Lower leg skin (tissue), 4 donors: ENCODE measurements around the gene VSTM2L. TPM values are rescaled to one million over a fixed set of nuclear protein-coding genes. Genes with fewer than 3 reads are reported as not detected.

Experiments used
- DNase-seq, 2 donors: peaks; one replicate each; pipeline ENCODE4 v3.0.0-alpha.2; 2019; ENCODE audit warnings: low spot score in 2 of 2
- H3K4me3 ChIP-seq: fragments of 200-600 bp; sonication (generic); 2 replicates; pipeline ENCODE4 v1.5.1; 2017; ENCODE audit warnings: mild to moderate bottlenecking, low read depth; ENCODE audit not compliant: poor library complexity, severe bottlenecking
- POLR2A ChIP-seq, 2 donors: fragments of 450-650 bp; IDR thresholded peaks; one replicate each; pipeline ENCODE4 v1.6.1; 2016 to 2017; ENCODE audit warnings: antibody characterized with exemption in 2 of 2, mild to moderate bottlenecking in 1 of 2, moderate library complexity in 1 of 2
- WGBS, 2 donors: methylation state at CpG; one replicate each; pipeline ENCODE4 v1.1.5; 2018; 5-methylcytosine and 5-hydroxymethylcytosine counted together
- intact Hi-C: fragments of 100-400 bp; cut with DNase I; formaldehyde crosslinking; loops from one replicate; pipeline ENCODE4 v1.15.0; 2023; ENCODE audit warnings: low total_unique reads
- total RNA-seq, 4 donors: library from RNA; depleted of rRNA; stranded (reverse); fragments of >200 nt; gene quantifications; one replicate each; pipeline ENCODE4 v1.1.0, GENCODE V29; 2016
- TF ChIP-seq, protein P1 (sequence below), 3 donors: fragments of 450-650 bp; IDR thresholded peaks; one replicate each; pipeline ENCODE4 v1.5.1; 2016; ENCODE audit warnings: antibody characterized with exemption in 3 of 3, mild to moderate bottlenecking in 3 of 3, moderate library complexity in 2 of 3

VSTM2L gene
- total RNA-seq, 4 donors from 2014 or later: 0.64 to 15.9 (median 3.9) TPM

DNA sequence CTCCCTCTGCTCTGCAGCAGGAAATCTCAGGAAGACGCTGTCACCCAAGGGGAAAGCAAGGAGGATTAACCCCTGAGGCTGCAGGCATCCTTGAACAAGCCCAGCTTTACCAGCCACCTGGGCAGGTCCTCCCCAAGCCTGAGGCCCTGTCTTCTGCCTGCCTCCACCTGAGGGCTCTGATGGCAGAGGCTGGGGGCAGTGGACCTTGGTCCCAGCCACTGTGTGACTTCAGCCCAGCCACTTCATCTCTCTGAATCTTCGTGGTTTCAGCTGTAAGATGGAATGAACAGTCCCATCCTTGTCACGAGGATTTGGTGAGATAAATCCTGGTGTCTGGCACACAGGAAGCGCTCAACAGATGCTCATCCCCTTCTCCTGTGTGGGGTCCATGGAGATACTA lies 8.5 kb upstream of the VSTM2L start:
- intact Hi-C loops: no loop called here
- TF ChIP-seq, protein P1, sequence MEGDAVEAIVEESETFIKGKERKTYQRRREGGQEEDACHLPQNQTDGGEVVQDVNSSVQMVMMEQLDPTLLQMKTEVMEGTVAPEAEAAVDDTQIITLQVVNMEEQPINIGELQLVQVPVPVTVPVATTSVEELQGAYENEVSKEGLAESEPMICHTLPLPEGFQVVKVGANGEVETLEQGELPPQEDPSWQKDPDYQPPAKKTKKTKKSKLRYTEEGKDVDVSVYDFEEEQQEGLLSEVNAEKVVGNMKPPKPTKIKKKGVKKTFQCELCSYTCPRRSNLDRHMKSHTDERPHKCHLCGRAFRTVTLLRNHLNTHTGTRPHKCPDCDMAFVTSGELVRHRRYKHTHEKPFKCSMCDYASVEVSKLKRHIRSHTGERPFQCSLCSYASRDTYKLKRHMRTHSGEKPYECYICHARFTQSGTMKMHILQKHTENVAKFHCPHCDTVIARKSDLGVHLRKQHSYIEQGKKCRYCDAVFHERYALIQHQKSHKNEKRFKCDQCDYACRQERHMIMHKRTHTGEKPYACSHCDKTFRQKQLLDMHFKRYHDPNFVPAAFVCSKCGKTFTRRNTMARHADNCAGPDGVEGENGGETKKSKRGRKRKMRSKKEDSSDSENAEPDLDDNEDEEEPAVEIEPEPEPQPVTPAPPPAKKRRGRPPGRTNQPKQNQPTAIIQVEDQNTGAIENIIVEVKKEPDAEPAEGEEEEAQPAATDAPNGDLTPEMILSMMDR (IDR thresholded peaks at IDR 0.05): no peak
- no peak for TF ChIP-seq POLR2A (IDR thresholded peaks at IDR 0.05)
- WGBS, 2 donors: 71 to 83% methylated on average over 4 of the region's 4 CpGs
- H3K4me3 ChIP-seq: no peak overlapping the region
- no peak for DNase-seq

DNA sequence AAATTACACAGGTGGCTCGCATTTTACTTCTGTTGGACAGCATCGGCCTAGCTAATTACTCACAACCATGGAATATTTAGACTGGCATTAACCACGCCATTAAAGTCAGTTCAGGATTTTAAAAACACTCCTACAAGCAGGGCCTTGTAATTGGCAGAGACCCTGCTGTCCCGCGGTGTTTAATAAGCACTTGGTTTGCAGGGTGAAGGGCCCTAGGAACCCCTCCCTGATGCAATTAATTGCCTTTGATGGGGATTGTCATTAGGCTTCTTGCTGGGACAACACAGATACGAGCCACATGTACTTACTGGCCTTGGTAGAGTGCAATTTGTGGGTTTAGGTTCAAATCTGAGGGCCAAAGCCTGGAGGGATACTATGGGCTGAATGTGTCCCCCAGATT lies 7.8 kb upstream of the VSTM2L start:
- intact Hi-C loops: no loop called here
- TF ChIP-seq, protein P1 (IDR thresholded peaks at IDR 0.05): no peak
- WGBS, 2 donors: 88 to 90% methylated on average over 6 of the region's 6 CpGs
- no peak for DNase-seq
- no peak overlapping the region for H3K4me3 ChIP-seq

DNA sequence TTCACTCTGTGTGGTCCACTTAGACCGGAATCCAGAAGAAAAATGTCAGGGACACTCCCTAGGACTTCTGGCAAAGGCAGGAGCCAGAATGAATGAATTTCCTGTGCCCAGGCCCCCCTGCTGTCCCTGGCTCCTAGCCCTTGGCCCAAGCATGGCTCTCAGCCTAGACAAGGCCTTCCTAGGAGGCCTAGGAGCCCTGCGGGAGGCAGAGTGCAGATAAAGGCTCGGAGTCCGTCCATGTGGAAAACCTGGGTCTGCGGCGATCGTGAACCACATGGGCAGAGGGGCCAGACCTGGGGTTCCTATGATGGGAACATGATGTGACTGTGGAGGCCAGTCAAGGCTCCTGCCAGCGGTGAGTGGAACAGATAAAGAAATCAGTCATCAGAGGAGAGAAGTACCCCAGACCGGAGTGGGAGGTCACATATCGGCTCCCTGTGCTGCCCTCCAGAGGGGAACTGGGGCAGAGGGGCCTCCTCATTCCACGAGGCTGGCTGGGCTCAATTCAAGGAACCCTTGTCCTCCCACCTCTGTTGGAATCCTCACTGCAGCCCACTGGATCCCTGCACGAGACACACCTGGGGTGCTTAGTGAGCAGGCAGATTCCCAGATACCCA lies 5.9 kb upstream of the VSTM2L start:
- DNase-seq: no peak
- intact Hi-C loops: no loop called here
- WGBS, 2 donors: 72 to 75% methylated on average over 12 of the region's 12 CpGs
- TF ChIP-seq POLR2A (IDR thresholded peaks at IDR 0.05): no peak
- TF ChIP-seq, protein P1 (IDR thresholded peaks at IDR 0.05): no peak
- no peak overlapping the region for H3K4me3 ChIP-seq

DNA sequence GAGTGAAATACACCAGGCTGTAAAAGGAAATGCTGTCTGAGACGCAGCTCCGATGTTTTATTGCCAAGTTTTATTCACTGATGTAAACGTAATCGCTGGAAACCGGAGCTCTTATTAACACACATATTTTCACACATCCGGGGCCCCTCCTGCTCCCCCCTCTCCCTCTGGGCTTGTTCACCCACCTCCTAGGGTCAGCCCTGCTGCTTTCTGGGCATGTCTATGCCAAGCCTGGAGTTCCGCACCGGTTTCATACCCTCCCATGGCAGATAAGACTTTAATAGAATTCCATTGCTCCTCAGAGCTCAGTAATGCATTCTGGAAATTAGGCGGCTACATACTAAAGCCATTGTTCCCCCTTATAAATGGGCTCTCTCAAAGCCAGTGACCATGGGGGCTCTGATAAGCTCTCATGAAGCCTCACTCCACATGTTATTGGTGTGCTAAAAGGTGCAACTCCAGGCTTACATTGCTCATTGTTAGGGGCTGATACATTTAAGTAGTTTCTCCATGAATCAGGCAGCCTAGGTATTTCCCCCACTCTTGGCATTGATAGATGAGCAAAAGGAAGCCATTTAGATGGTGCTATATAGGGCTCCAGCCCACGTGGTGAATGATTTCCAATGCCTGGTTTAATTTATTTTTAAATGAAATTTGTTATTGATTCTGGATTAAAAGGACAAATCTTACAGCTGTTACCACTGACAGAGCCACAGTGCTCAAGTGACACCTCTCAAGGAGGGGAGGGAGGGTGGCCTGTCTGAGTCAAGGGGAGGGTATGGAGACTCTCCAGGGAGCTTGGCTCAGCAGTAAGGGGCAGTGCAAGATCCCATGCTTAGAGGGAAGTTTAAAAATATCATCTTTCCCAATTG lies 4.5 kb upstream of the VSTM2L start:
- H3K4me3 ChIP-seq: no peak overlapping the region
- 36 to 49% methylated on average over 10 of the region's 10 CpGs for WGBS, 2 donors
- no peak for DNase-seq
- intact Hi-C loops: no loop called here
- TF ChIP-seq, protein P1 (IDR thresholded peaks at IDR 0.05): no peak
- no peak for TF ChIP-seq POLR2A (IDR thresholded peaks at IDR 0.05)

DNA sequence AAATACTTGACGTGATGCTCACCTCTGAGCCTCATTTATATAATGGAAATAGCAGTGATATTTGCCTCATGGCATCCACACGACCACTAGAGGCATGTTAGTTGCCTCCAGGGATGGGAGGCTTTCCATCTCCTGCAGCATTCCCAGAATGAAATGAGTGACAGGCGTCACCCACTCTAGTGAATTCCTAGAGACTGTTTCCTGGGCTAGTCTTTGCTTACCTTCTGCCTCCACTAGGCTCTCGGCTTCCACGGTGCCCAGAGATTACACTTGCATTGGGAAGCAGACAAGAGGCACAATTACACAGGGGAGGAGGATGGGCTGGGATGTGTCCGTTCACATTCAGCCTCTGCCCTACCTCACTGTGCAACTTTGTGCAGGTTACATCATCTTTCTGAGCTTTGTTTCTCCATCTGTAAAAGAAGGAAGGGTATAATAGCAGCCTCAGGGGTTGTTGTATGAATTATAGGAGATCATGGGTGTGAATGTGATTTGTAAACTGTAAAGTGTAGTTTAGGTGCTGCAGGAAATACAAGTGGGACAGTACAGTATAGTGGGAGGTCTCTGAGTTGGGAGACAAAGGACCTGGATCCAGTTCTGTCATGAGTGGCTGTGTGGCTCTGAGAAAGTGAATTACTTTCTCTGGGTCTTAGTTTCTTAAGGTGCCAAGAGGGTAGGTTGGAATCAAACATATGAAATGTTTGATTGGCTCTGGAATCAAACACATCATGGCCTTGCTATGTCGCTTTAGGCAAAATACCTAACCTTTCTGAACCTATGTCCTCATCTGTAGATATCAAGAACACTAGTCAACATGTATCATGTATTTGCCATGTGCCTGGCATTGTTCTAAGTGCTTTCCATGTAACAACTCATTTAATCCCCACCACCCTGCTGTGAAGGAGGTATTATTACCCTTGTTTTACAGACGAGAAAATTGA lies 3.6 kb upstream of the VSTM2L start:
- intact Hi-C loops: no loop called here

More for the DNA sequence above, 3.6 kb upstream of the VSTM2L start:
- DNase-seq: no peak
- WGBS, 2 donors: 47 to 54% methylated on average over 8 of the region's 8 CpGs
- no peak overlapping the region for H3K4me3 ChIP-seq
- TF ChIP-seq, protein P1 (IDR thresholded peaks at IDR 0.05): no peak
- TF ChIP-seq POLR2A (IDR thresholded peaks at IDR 0.05): no peak
